Measurements from ENCODE around the gene TMOD1.

The TMOD1 gene

GRCh38 chr9:97518909-97519307 lies 17.4 kb downstream of the TMOD1 start:
- DNase-seq: no peak

GRCh38 chr9:97519441-97519970 lies 18.0 kb downstream of the TMOD1 start:
- no peak for DNase-seq

- no peak for DNase-seq
Observed at GRCh38 chr9:97521576-97522333, 20.3 kb downstream of the TMOD1 start.

GRCh38 chr9:97524424-97524823 lies 23.0 kb downstream of the TMOD1 start:
- DNase-seq: no peak

GRCh38 chr9:97525451-97525850 lies 24.0 kb downstream of the TMOD1 start:
- no peak for DNase-seq

- no peak for DNase-seq
Observed at GRCh38 chr9:97526895-97527575, 25.6 kb downstream of the TMOD1 start.

GRCh38 chr9:97527626-97528528 lies 26.4 kb downstream of the TMOD1 start:
- DNase-seq: no peak

- no peak for DNase-seq
Observed at GRCh38 chr9:97528529-97529230, 27.2 kb downstream of the TMOD1 start.

GRCh38 chr9:97529363-97530076 lies 28.1 kb downstream of the TMOD1 start:
- DNase-seq: no peak

GRCh38 chr9:97531888-97532376 lies 30.5 kb downstream of the TMOD1 start:
- DNase-seq: no peak

- DNase-seq: no peak
Observed at GRCh38 chr9:97534185-97534584, 32.7 kb downstream of the TMOD1 start.

GRCh38 chr9:97534961-97535594 lies 33.6 kb downstream of the TMOD1 start:
- DNase-seq: no peak

GRCh38 chr9:97535771-97536170 lies 34.3 kb downstream of the TMOD1 start:
- DNase-seq: no peak

- no peak for DNase-seq
Observed at GRCh38 chr9:97536480-97536879, 35.0 kb downstream of the TMOD1 start.

- no peak for DNase-seq
Observed at GRCh38 chr9:97543561-97543960, 42.1 kb downstream of the TMOD1 start.

- DNase-seq: no peak
Observed at GRCh38 chr9:97545486-97545885, 44.0 kb downstream of the TMOD1 start.

- DNase-seq: no peak
Observed at GRCh38 chr9:97547098-97547829, 45.8 kb downstream of the TMOD1 start.

GRCh38 chr9:97548379-97548778 lies 46.9 kb downstream of the TMOD1 start:
- no peak for DNase-seq

- no peak for DNase-seq
Observed at GRCh38 chr9:97548819-97549540, 47.5 kb downstream of the TMOD1 start.

GRCh38 chr9:97550386-97550785 lies 48.9 kb downstream of the TMOD1 start:
- DNase-seq: no peak
